Left renal cortex interstitium (tissue), 4 donors: ENCODE results near the gene CDC123. TPM values are rescaled to one million over a fixed set of nuclear protein-coding genes. Genes with fewer than 3 reads are reported as not detected.
"Not testable (repeated sequence)": the region's sequence is repeated elsewhere in the genome, so short reads cannot be mapped to it uniquely, and the experiment has no call there.

Source experiments
- DNase-seq, 4 donors: peaks; one replicate each; pipeline ENCODE4 v3.0.0-alpha.2; 2013; ENCODE audit warnings: low read depth in 4 of 4, low spot score in 2 of 4, missing footprints in 1 of 4
- polyA plus RNA-seq, 4 donors: library from polyadenylated mRNA; unstranded; fragments of 120-200 nt; gene quantifications; one replicate each; pipeline ENCODE4 v1.2.1, GENCODE V29; 2013; ENCODE audit not compliant: insufficient read length in 4 of 4

The CDC123 gene
- polyA plus RNA-seq, 4 donors, result 110 to 130 (median 120) TPM

GRCh38 chr10:12228851-12229250 is 32.9 kb downstream of the CDC123 start:
- no peak for DNase-seq

- not testable (repeated sequence) for DNase-seq
Measured at GRCh38 chr10:12234687-12235086, 38.7 kb downstream of the CDC123 start.

- DNase-seq, result no peak
Measured at GRCh38 chr10:12235116-12235694, 39.2 kb downstream of the CDC123 start.

- no peak for DNase-seq
Measured at GRCh38 chr10:12235796-12236195, 39.8 kb downstream of the CDC123 start.

GRCh38 chr10:12237265-12238220 is 41.6 kb downstream of the CDC123 start:
- no peak for DNase-seq

- no peak for DNase-seq
Measured at GRCh38 chr10:12238821-12239220, 42.8 kb downstream of the CDC123 start.

- no peak for DNase-seq
Measured at GRCh38 chr10:12241810-12242529, 46.0 kb downstream of the CDC123 start.

- DNase-seq, result no peak
Measured at GRCh38 chr10:12243864-12244620, 48.1 kb downstream of the CDC123 start.

GRCh38 chr10:12250181-12250580 is 54.2 kb downstream of the CDC123 start:
- no peak for DNase-seq

GRCh38 chr10:12250702-12251101 is 54.7 kb downstream of the CDC123 start:
- DNase-seq, result not testable (repeated sequence)

GRCh38 chr10:12251581-12251980 is 55.6 kb downstream of the CDC123 start:
- DNase-seq, result no peak

- DNase-seq, result no peak
Measured at GRCh38 chr10:12252882-12253546, 57.0 kb downstream of the CDC123 start.

- DNase-seq, result no peak
Measured at GRCh38 chr10:12255048-12255447, 59.1 kb downstream of the CDC123 start.

- no peak for DNase-seq
Measured at GRCh38 chr10:12259988-12260387, 64.0 kb downstream of the CDC123 start.

- no peak for DNase-seq
Measured at GRCh38 chr10:12262278-12262981, 66.4 kb downstream of the CDC123 start.

- DNase-seq, result peak; percentile 63 to 71 (median 64)
Measured at GRCh38 chr10:12264204-12264940, 68.4 kb downstream of the CDC123 start.

GRCh38 chr10:12269056-12269455 is 73.1 kb downstream of the CDC123 start:
- no peak for DNase-seq

GRCh38 chr10:12271210-12271540 is 75.2 kb downstream of the CDC123 start:
- no peak for DNase-seq

- not testable (repeated sequence) for DNase-seq
Measured at GRCh38 chr10:12277862-12278261, 81.9 kb downstream of the CDC123 start.
